SK-N-SH (cell line): ENCODE results near the gene FBXO45. TPM values are rescaled to one million over a fixed set of nuclear protein-coding genes. Genes with fewer than 3 reads are reported as not detected.

Experiments used
- CTCF ChIA-PET: fragments of 300-600, 350-600 bp; formaldehyde crosslinking; extraction: SDS; loops from one replicate; lab custom pipeline; 2021; lab: Yijun Ruan, JAX
- POLR2A ChIA-PET: fragments of 350-600 bp; sonication (Branson Sonifier 250); formaldehyde crosslinking; extraction: SDS; loops from one replicate; lab custom pipeline; 2020; ENCODE audit warnings: antibody characterized with exemption, inconsistent platforms; lab: Yijun Ruan, JAX
- DNase-seq: peaks from one replicate; pipeline ENCODE4 v3.0.0; 2012
- H2AFZ ChIP-seq: fragments of 200-600 bp; sonication (generic); 2 replicates; pipeline ENCODE4 v1.8.1; 2016; ENCODE audit warnings: antibody characterized with exemption, mild to moderate bottlenecking, low read depth
- H3F3A ChIP-seq: fragments of 200-600 bp; sonication (generic); replicated peaks from 2 replicates; pipeline ENCODE3; 2016; ENCODE audit warnings: antibody characterized with exemption, mild to moderate bottlenecking; ENCODE audit not compliant: insufficient read depth
- H3K27ac ChIP-seq, 2 experiments: fragments of 200-500 bp in 1 of 2; fragments of 200-600 bp in 1 of 2; sonication (Bioruptor generic) in 1 of 2; sonication (generic), shearing (Covaris generic) in 1 of 2; 2 replicates each; pipeline versions ENCODE4 v1.5.1 to v1.6.1; 2014 to 2016; ENCODE audit warnings: low read depth in 2 of 2, inconsistent platforms in 1 of 2, low read length in 1 of 2, mild to moderate bottlenecking in 1 of 2, mixed read lengths in 1 of 2
- H3K27me3 ChIP-seq: fragments of 200-600 bp; sonication (generic), shearing (Covaris generic); 2 replicates; pipeline ENCODE4 v1.6.1; 2016; ENCODE audit warnings: mixed run types; ENCODE audit not compliant: insufficient read depth
- H3K36me3 ChIP-seq, 2 experiments: fragments of 200-500 bp in 1 of 2; fragments of 200-600 bp in 1 of 2; sonication (Bioruptor generic) in 1 of 2; sonication (generic) in 1 of 2; replicated peaks in 1 of 2; 2 replicates each; pipeline versions ENCODE3 to v1.5.1; 2014 to 2016; ENCODE audit warnings: low read length in 1 of 2, mild to moderate bottlenecking in 1 of 2; ENCODE audit not compliant: insufficient read depth in 2 of 2, control insufficient read depth in 1 of 2
- H3K4me1 ChIP-seq, 2 experiments: fragments of 200-500 bp in 1 of 2; fragments of 200-600 bp in 1 of 2; sonication (Bioruptor generic) in 1 of 2; sonication (generic), shearing (Covaris generic) in 1 of 2; 2 replicates each; pipeline versions ENCODE4 v1.5.1 to v1.6.1; 2014 to 2016; ENCODE audit warnings: low read depth in 1 of 2, low read length in 1 of 2, mixed run types in 1 of 2; ENCODE audit not compliant: insufficient read depth in 2 of 2, control insufficient read depth in 1 of 2
- H3K4me2 ChIP-seq: fragments of 200-600 bp; sonication (generic), shearing (Covaris generic); 2 replicates; pipeline ENCODE4 v1.6.1; 2017; ENCODE audit warnings: mixed run types
- H3K4me3 ChIP-seq, 2 experiments: fragments of 200-500 bp in 1 of 2; fragments of 200-600 bp in 1 of 2; sonication (Bioruptor generic) in 1 of 2; sonication (generic), shearing (Covaris generic) in 1 of 2; 2 replicates each; pipeline versions ENCODE4 v1.5.1 to v1.8.1; 2014 to 2016; ENCODE audit warnings: low read depth in 2 of 2, inconsistent platforms in 1 of 2, low read length in 1 of 2, mild to moderate bottlenecking in 1 of 2, mixed read lengths in 1 of 2, moderate library complexity in 1 of 2
- H3K79me2 ChIP-seq: fragments of 200-600 bp; sonication (generic); 2 replicates; pipeline ENCODE4 v1.8.1; 2017; ENCODE audit warnings: mild to moderate bottlenecking; ENCODE audit not compliant: insufficient read depth
- H3K9ac ChIP-seq: fragments of 200-600 bp; sonication (generic); 2 replicates; pipeline ENCODE4 v1.6.1; 2017; ENCODE audit warnings: mixed run types
- H3K9me2 ChIP-seq: fragments of 200-600 bp; sonication (generic); 2 replicates; pipeline ENCODE4 v1.6.1; 2017; ENCODE audit warnings: mixed run types
- H3K9me3 ChIP-seq: fragments of 200-600 bp; sonication (generic); 2 replicates; pipeline ENCODE4 v1.6.1; 2017; ENCODE audit warnings: mixed run types, mild to moderate bottlenecking, moderate library complexity
- H4K20me1 ChIP-seq: fragments of 200-600 bp; sonication (generic); 2 replicates; pipeline ENCODE4 v1.6.1; 2017; ENCODE audit warnings: mild to moderate bottlenecking, mixed run types; ENCODE audit not compliant: insufficient read depth
- CHD2 ChIP-seq: fragments of 150-350 bp; IDR thresholded peaks from 2 replicates; pipeline ENCODE4 v1.6.1; 2018; ENCODE audit warnings: low read length; ENCODE audit not compliant: partially characterized antibody
- ELF1 ChIP-seq: IDR thresholded peaks from 2 replicates; pipeline ENCODE4 v1.4.0; 2012
- FOSL2 ChIP-seq: IDR thresholded peaks from 2 replicates; pipeline ENCODE4 v1.4.0; 2012; ENCODE audit warnings: low read depth, mild to moderate bottlenecking, moderate library complexity, borderline replicate concordance
- FOXJ3 ChIP-seq: sonication (generic); formaldehyde crosslinking; IDR thresholded peaks from 2 replicates; pipeline ENCODE4 v1.5.1; 2020; ENCODE audit warnings: mild to moderate bottlenecking, missing genetic modification reagents
- FOXM1 ChIP-seq: IDR thresholded peaks from 2 replicates; pipeline ENCODE4 v1.4.0; 2012; ENCODE audit warnings: low read depth, mild to moderate bottlenecking
- GABPA ChIP-seq: IDR thresholded peaks from 2 replicates; pipeline ENCODE4 v1.4.0; 2012; ENCODE audit warnings: low read depth, mild to moderate bottlenecking
- GATA2 ChIP-seq: sonication (generic); formaldehyde crosslinking; IDR thresholded peaks from 2 replicates; pipeline ENCODE4 v1.5.0; 2020; ENCODE audit warnings: mild to moderate bottlenecking, missing genetic modification reagents
- MXI1 ChIP-seq: IDR thresholded peaks from 2 replicates; pipeline ENCODE4 v1.6.1; 2012; ENCODE audit warnings: mild to moderate bottlenecking, low read depth, low read length, improper control_type of control experiment
- NFIC ChIP-seq: IDR thresholded peaks from 2 replicates; pipeline ENCODE4 v1.4.0; 2012; ENCODE audit warnings: borderline replicate concordance
- RAD21 ChIP-seq: IDR thresholded peaks from 2 replicates; pipeline ENCODE4 v1.6.1; 2012; ENCODE audit warnings: mild to moderate bottlenecking, low read length
- REST ChIP-seq: IDR thresholded peaks from 2 replicates; pipeline ENCODE4 v1.6.1; 2012; ENCODE audit warnings: mild to moderate bottlenecking, low read depth, low read length, moderate library complexity
- RXRA ChIP-seq: IDR thresholded peaks from 2 replicates; pipeline ENCODE4 v1.4.0; 2012; ENCODE audit warnings: low read depth, mild to moderate bottlenecking, borderline replicate concordance
- SIN3A ChIP-seq: IDR thresholded peaks from 2 replicates; pipeline ENCODE4 v1.6.1; 2012; ENCODE audit warnings: low read depth, mild to moderate bottlenecking, low read length, moderate library complexity, borderline replicate concordance
- SMC3 ChIP-seq: IDR thresholded peaks from 2 replicates; pipeline ENCODE4 v1.6.1; 2012; ENCODE audit warnings: low read depth, low read length, improper control_type of control experiment
- TCF12 ChIP-seq: IDR thresholded peaks from 2 replicates; pipeline ENCODE4 v1.4.0; 2012
- YY1 ChIP-seq: IDR thresholded peaks from 2 replicates; pipeline ENCODE4 v1.4.0; 2012; ENCODE audit warnings: low read depth, mild to moderate bottlenecking
- WGBS: methylation state at CpG from one replicate; pipeline ENCODE4 v1.1.6; 2017; ENCODE audit warnings: low lambda C conversion rate; 5-methylcytosine and 5-hydroxymethylcytosine counted together
- polyA plus RNA-seq, 3 experiments: library from polyadenylated mRNA; depleted of rRNA; stranded (reverse); fragments of >200 nt; gene quantifications; 2 replicates each; pipeline ENCODE4 v1.2.3, GENCODE V29; 2012
- TF ChIP-seq, protein P1 (sequence below): IDR thresholded peaks from 2 replicates; pipeline ENCODE4 v1.4.0; 2012; ENCODE audit warnings: low read depth, borderline replicate concordance

Gene FBXO45
- polyA plus RNA-seq, 1 of the 3 experiments (the other 2 are of a cell fraction), result 3.2 TPM

- no peaks in the 10 kb centered on the region for H4K20me1 ChIP-seq
- peaks cover 0 to 11% of the 10 kb centered on the region in 2 experiments for H3K36me3 ChIP-seq
- H3K79me2 ChIP-seq, result no peaks in the 10 kb centered on the region
- DNase-seq, result no peak
- H3K4me1 ChIP-seq, result no peaks in the 10 kb centered on the region
- no peaks in the 10 kb centered on the region for H3K9me2 ChIP-seq
- no peaks in the 10 kb centered on the region for H3K27me3 ChIP-seq
- H3F3A ChIP-seq, result peaks cover 14% of the 10 kb centered on the region
- 92% methylated on average over 5 of the region's 5 CpGs for WGBS
- ChIA-PET CTCF (interaction anchor here (1.2 kb wide), 1 partner anchor 16 kb away, joined by 3 read pairs; the partner anchor contains the start of genes FBXO45 and WDR53), POLR2A (no interaction called here)
- no peak overlapping the region for H3K4me2 ChIP-seq
- H3K27ac ChIP-seq, result no peak overlapping the region
- no peak for TF ChIP-seq GABPA
- TF ChIP-seq, protein P1, sequence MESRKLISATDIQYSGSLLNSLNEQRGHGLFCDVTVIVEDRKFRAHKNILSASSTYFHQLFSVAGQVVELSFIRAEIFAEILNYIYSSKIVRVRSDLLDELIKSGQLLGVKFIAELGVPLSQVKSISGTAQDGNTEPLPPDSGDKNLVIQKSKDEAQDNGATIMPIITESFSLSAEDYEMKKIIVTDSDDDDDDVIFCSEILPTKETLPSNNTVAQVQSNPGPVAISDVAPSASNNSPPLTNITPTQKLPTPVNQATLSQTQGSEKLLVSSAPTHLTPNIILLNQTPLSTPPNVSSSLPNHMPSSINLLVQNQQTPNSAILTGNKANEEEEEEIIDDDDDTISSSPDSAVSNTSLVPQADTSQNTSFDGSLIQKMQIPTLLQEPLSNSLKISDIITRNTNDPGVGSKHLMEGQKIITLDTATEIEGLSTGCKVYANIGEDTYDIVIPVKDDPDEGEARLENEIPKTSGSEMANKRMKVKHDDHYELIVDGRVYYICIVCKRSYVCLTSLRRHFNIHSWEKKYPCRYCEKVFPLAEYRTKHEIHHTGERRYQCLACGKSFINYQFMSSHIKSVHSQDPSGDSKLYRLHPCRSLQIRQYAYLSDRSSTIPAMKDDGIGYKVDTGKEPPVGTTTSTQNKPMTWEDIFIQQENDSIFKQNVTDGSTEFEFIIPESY, result no peak
- TF ChIP-seq RXRA, result no peak
- no peak for TF ChIP-seq CHD2
- H3K4me3 ChIP-seq, result no peak overlapping the region
- no peak overlapping the region for H3K9ac ChIP-seq
- H3K9me3 ChIP-seq, result no peaks in the 10 kb centered on the region
- no peak overlapping the region for H2AFZ ChIP-seq
These were observed 16.2 kb upstream of the FBXO45 start for GRCh38 chr3:196552253-196552652.

DNA sequence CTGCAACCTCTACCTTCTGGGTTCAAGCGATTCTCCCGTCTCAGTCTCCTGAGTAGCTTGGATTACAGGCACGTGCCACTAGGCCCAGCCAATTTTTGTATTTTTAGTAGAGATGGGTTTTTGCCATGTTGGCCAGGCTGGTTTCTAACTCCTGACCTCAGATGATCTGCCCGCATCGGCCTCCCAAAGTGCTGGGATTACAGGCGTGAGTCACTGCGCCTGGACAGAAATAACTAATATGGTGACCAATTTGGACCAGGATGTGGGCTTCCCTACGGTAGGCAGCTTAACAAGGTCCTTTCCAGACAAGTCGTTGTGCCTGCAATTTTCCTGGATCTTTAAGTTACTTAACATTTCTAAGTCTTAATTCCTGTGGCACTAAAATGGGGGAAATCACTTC is 14.9 kb upstream of the FBXO45 start:
- ChIA-PET POLR2A (no interaction called here), CTCF (interaction anchor here (0.8 to 1.7 kb wide), 3 partner anchors 15 to 300 kb away, joined by 3 to 6 read pairs (median 4); partner anchors contain the start of genes FBXO45 and WDR53)
- no peak overlapping the region for H3K27ac ChIP-seq
- no peak for DNase-seq
- H3K9me3 ChIP-seq, result no peaks in the 10 kb centered on the region
- H4K20me1 ChIP-seq, result no peaks in the 10 kb centered on the region
- H2AFZ ChIP-seq, result no peak overlapping the region
- no peaks in the 10 kb centered on the region for H3K79me2 ChIP-seq
- 98% methylated on average over 9 of the region's 9 CpGs for WGBS
- H3K9ac ChIP-seq, result no peak overlapping the region
- no peaks in the 10 kb centered on the region for H3K27me3 ChIP-seq
- TF ChIP-seq SIN3A, result no peak
- no peak for TF ChIP-seq ELF1
- H3K4me2 ChIP-seq, result no peak overlapping the region
- H3K4me3 ChIP-seq, result no peak overlapping the region
- peaks cover 0 to 11% of the 10 kb centered on the region in 2 experiments for H3K36me3 ChIP-seq
- H3K4me1 ChIP-seq, result no peaks in the 10 kb centered on the region
- H3F3A ChIP-seq, result peaks cover 14% of the 10 kb centered on the region
- no peaks in the 10 kb centered on the region for H3K9me2 ChIP-seq

DNA sequence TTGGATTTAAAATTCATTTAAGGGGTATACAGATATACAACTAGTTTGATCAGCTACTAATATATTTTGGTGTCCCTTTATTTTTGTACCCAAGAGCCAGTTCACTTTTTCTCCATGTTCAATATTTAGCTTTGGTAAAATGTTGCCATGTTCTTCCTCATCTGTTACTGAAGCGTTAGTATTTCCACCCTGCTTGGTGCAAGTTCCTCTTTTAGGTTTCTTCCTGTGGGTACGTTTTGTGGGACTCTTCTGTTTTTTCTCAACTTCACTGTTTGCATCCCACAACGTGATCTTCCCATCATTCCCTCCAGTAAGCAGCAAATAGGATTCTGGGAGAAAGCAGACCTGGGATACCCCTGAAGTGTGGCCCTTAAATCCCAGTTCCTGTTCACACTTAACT is 14.3 kb upstream of the FBXO45 start:
- no peak overlapping the region for H2AFZ ChIP-seq
- POLR2A ChIA-PET, result interaction anchor here (1.7 kb wide), 1 partner anchor 26 kb away, joined by 4 read pairs; no protein-coding TSS in a partner anchor
- no peak for TF ChIP-seq RAD21
- no peak for TF ChIP-seq FOSL2
- TF ChIP-seq NFIC, result no peak
- TF ChIP-seq FOXJ3, result no peak
- no peak for TF ChIP-seq FOXM1
- TF ChIP-seq TCF12, result no peak
- TF ChIP-seq SIN3A, result no peak
- no peak for TF ChIP-seq GABPA
- TF ChIP-seq GATA2 (CRISPR knock-in tag), result no peak
- TF ChIP-seq REST, result no peak
- TF ChIP-seq YY1, result no peak
- TF ChIP-seq SMC3, result no peak
- no peak for TF ChIP-seq MXI1

More for the DNA sequence above, 14.3 kb upstream of the FBXO45 start:
- Histone ChIP-seq H3K9me3 (no peaks in the 10 kb centered on the region), H3K27ac (no peak overlapping the region), H3K4me1 (no peaks in the 10 kb centered on the region), H3K27me3 (no peaks in the 10 kb centered on the region), H3K9ac (no peak overlapping the region), H3K4me3 (no peak overlapping the region), H4K20me1 (no peaks in the 10 kb centered on the region), H3K9me2 (no peaks in the 10 kb centered on the region), H3K79me2 (peaks cover under 1% of the 10 kb centered on the region; the same call in 1 of the 2 replicates), H3K36me3 (peaks cover 4 to 11% of the 10 kb centered on the region in 2 experiments), H3F3A (peaks cover 14% of the 10 kb centered on the region), H3K4me2 (no peak overlapping the region)
- 90% methylated on average over 3 of the region's 3 CpGs for WGBS
- DNase-seq, result no peak
- CTCF ChIA-PET, result interaction anchor here (0.8 to 1.7 kb wide), 3 partner anchors 25 to 416 kb away, joined by 3 to 6 read pairs (median 4); no protein-coding TSS in a partner anchor
